ENCODE results near the gene SLC22A3. TPM values are rescaled to one million over a fixed set of nuclear protein-coding genes. Genes with fewer than 3 reads are reported as not detected.
A peak's percentile ranks its signal among the peaks of the same experiment; 100 is the strongest.

The SLC22A3 gene
- total and polyA plus RNA-seq, 2 donors (not counting 1 experiment from before 2014, with no cell fraction given): under 0.01 to 0.03 TPM

DNA sequence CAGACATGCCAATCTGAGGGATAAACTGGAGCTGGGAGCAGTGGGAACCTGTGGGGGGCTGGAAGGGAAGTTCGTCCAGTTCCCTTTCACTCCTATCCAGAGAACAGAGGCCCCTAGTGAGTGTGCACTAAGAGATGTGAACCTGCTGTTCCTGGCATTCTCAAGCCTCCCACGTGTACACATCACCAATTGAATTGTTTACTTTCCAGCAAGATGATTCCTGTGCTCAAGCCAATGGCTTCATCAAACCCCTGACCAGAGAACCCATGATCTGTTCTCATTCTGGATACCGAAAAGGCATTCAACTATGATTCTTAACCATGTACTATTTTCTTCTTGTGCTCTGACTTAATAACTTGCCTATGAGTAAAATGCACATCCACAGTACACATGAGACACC lies 10.2 kb upstream of the SLC22A3 start:
- TF ChIP-seq, protein P1, sequence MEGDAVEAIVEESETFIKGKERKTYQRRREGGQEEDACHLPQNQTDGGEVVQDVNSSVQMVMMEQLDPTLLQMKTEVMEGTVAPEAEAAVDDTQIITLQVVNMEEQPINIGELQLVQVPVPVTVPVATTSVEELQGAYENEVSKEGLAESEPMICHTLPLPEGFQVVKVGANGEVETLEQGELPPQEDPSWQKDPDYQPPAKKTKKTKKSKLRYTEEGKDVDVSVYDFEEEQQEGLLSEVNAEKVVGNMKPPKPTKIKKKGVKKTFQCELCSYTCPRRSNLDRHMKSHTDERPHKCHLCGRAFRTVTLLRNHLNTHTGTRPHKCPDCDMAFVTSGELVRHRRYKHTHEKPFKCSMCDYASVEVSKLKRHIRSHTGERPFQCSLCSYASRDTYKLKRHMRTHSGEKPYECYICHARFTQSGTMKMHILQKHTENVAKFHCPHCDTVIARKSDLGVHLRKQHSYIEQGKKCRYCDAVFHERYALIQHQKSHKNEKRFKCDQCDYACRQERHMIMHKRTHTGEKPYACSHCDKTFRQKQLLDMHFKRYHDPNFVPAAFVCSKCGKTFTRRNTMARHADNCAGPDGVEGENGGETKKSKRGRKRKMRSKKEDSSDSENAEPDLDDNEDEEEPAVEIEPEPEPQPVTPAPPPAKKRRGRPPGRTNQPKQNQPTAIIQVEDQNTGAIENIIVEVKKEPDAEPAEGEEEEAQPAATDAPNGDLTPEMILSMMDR (conservative IDR thresholded peaks at IDR 0.05 in 1 of 2, IDR thresholded peaks at IDR 0.05 in 1 of 2; ENCODE audit: low read depth in 1 of 2, low read length in 2 of 2): no peak
- Histone ChIP-seq H3K79me2 (ENCODE audit: control insufficient read depth, insufficient read depth, low read length) (no peaks in the 10 kb centered on the region), H3K4me3 (replicated peaks in 1 of 4; ENCODE audit: control extremely low read depth in 1 of 4, insufficient read depth in 1 of 4, low read depth in 3 of 4, low read length in 4 of 4) (no peak overlapping the region), H3K27me3 (ENCODE audit: control insufficient read depth, insufficient read depth, low read length) (no peaks in the 10 kb centered on the region), H4K20me1 (ENCODE audit: control insufficient read depth, extremely low read depth, insufficient read depth, low read length) (no peaks in the 10 kb centered on the region), H3K4me1 (ENCODE audit: control insufficient read depth, extremely low read depth, insufficient read depth, low read length) (no peaks in the 10 kb centered on the region), H3K27ac (ENCODE audit: insufficient read depth, low read length) (no peak overlapping the region), H3K4me2 (ENCODE audit: extremely low read depth, insufficient read depth, low read length) (no peak overlapping the region), H3K9ac (ENCODE audit: insufficient read depth, low read length) (no peak overlapping the region), H2AFZ (ENCODE audit: low read length) (no peak overlapping the region), H3K9me3 (ENCODE audit: control insufficient read depth, insufficient read depth, low read depth, low read length) (no peaks in the 10 kb centered on the region), H3K36me3 (ENCODE audit: control insufficient read depth, insufficient read depth, low read length) (no peaks in the 10 kb centered on the region)
- DNase-seq (ENCODE audit: low read depth in 2 of 2): peak in 1 of 2 donors; percentile 11

DNA sequence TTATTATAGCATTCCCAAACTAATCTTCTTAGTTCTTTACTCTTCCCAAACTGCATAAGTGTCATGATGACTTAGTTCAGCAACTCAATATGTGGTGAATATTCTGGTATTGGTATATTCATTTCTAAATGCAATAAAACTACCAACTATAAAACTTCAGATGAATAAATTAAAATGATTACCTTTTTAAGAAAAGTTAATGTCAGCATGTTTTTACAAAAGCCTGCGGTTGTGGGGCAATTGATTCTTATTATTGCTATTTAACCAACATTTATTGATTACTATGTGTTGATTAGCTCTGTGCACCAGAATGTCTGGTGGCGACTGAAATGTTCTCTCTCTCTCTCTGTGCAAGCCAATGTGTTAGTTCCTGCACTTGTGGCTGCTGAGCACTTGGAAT lies 5.0 kb upstream of the SLC22A3 start:
- Histone ChIP-seq H3K4me2 (ENCODE audit: extremely low read depth, insufficient read depth, low read length) (no peak overlapping the region), H3K4me3 (replicated peaks in 1 of 4; ENCODE audit: control extremely low read depth in 1 of 4, insufficient read depth in 1 of 4, low read depth in 3 of 4, low read length in 4 of 4) (no peak overlapping the region), H3K4me1 (ENCODE audit: control insufficient read depth, extremely low read depth, insufficient read depth, low read length) (no peaks in the 10 kb centered on the region), H3K79me2 (ENCODE audit: control insufficient read depth, insufficient read depth, low read length) (no peaks in the 10 kb centered on the region), H2AFZ (ENCODE audit: low read length) (no peak overlapping the region), H3K36me3 (ENCODE audit: control insufficient read depth, insufficient read depth, low read length) (no peaks in the 10 kb centered on the region), H3K9me3 (ENCODE audit: control insufficient read depth, insufficient read depth, low read depth, low read length) (no peaks in the 10 kb centered on the region), H3K27me3 (ENCODE audit: control insufficient read depth, insufficient read depth, low read length) (no peaks in the 10 kb centered on the region), H3K9ac (ENCODE audit: insufficient read depth, low read length) (no peak overlapping the region), H3K27ac (ENCODE audit: insufficient read depth, low read length) (no peak overlapping the region), H4K20me1 (ENCODE audit: control insufficient read depth, extremely low read depth, insufficient read depth, low read length) (no peaks in the 10 kb centered on the region)
- TF ChIP-seq EZH2 (IDR thresholded peaks at IDR 0.05; ENCODE audit: low read length, missing control alignments): no peak
- TF ChIP-seq, protein P1 (conservative IDR thresholded peaks at IDR 0.05 in 1 of 2, IDR thresholded peaks at IDR 0.05 in 1 of 2; ENCODE audit: low read depth in 1 of 2, low read length in 2 of 2): no peak
- DNase-seq (ENCODE audit: low read depth in 2 of 2): no peak

DNA sequence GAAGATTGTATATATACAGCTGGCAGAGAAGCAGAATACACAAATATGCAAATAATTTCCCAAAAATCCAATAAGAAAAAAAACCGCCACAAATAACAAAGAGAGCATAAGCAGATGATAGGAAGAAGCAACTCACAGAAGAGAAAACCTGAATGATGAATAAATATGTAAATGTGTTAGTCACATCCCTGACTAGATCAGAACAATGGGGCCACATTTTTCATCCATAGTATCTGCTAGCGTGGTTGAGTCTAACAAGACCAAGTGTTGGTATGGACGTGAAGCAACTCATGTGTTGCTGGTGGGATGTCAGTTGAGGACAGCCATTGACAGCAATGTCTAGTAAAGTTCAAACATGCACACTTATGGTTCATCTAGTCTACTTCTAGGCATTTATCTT lies 3.9 kb upstream of the SLC22A3 start:
- DNase-seq (ENCODE audit: low read depth in 2 of 2): no peak

More for the DNA sequence above, 3.9 kb upstream of the SLC22A3 start:
- no peaks in the 10 kb centered on the region for H3K36me3 ChIP-seq (ENCODE audit: control insufficient read depth, insufficient read depth, low read length)
- H2AFZ ChIP-seq (ENCODE audit: low read length): no peak overlapping the region
- H3K79me2 ChIP-seq (ENCODE audit: control insufficient read depth, insufficient read depth, low read length): no peaks in the 10 kb centered on the region
- H3K4me2 ChIP-seq (ENCODE audit: extremely low read depth, insufficient read depth, low read length): no peak overlapping the region
- TF ChIP-seq, protein P1 (conservative IDR thresholded peaks at IDR 0.05 in 1 of 2, IDR thresholded peaks at IDR 0.05 in 1 of 2; ENCODE audit: low read depth in 1 of 2, low read length in 2 of 2): no peak
- TF ChIP-seq EZH2 (IDR thresholded peaks at IDR 0.05; ENCODE audit: low read length, missing control alignments): no peak
- peaks cover 6% of the 10 kb centered on the region for H3K27me3 ChIP-seq (ENCODE audit: control insufficient read depth, insufficient read depth, low read length)
- H3K9ac ChIP-seq (ENCODE audit: insufficient read depth, low read length): no peak overlapping the region
- no peaks in the 10 kb centered on the region for H3K9me3 ChIP-seq (ENCODE audit: control insufficient read depth, insufficient read depth, low read depth, low read length)
- H3K4me3 ChIP-seq (replicated peaks in 1 of 4; ENCODE audit: control extremely low read depth in 1 of 4, insufficient read depth in 1 of 4, low read depth in 3 of 4, low read length in 4 of 4): no peak overlapping the region
- H3K4me1 ChIP-seq (ENCODE audit: control insufficient read depth, extremely low read depth, insufficient read depth, low read length): no peaks in the 10 kb centered on the region
- H3K27ac ChIP-seq (ENCODE audit: insufficient read depth, low read length): no peak overlapping the region
- H4K20me1 ChIP-seq (ENCODE audit: control insufficient read depth, extremely low read depth, insufficient read depth, low read length): no peaks in the 10 kb centered on the region

All from fibroblast of lung (primary cell).